ENCODE results near the gene SUPV3L1. TPM values are rescaled to one million over a fixed set of nuclear protein-coding genes. Genes with fewer than 3 reads are reported as not detected.
A peak's percentile ranks its signal among the peaks of the same experiment; 100 is the strongest.

Gene SUPV3L1
- polyA plus RNA-seq, 1 donor from 2014 or later = 33.3 TPM

GRCh38 chr10:69220507-69220906 is 40.5 kb downstream of the SUPV3L1 start:
- no peaks in the 10 kb centered on the region for H3K36me3 ChIP-seq (ENCODE audit: insufficient read depth, low read length)
- H4K20me1 ChIP-seq (ENCODE audit: insufficient read depth) = no peaks in the 10 kb centered on the region
- no peaks in the 10 kb centered on the region for H3K9me3 ChIP-seq (ENCODE audit: low read length)
- H3K27me3 ChIP-seq (ENCODE audit: insufficient read depth, low read depth, low read length) = no peaks in the 10 kb centered on the region
- no peak for TF ChIP-seq EZH2 (IDR thresholded peaks at IDR 0.05; ENCODE audit: borderline replicate concordance, insufficient read depth, low read length, poor library complexity, severe bottlenecking)
- TF ChIP-seq, protein P1, sequence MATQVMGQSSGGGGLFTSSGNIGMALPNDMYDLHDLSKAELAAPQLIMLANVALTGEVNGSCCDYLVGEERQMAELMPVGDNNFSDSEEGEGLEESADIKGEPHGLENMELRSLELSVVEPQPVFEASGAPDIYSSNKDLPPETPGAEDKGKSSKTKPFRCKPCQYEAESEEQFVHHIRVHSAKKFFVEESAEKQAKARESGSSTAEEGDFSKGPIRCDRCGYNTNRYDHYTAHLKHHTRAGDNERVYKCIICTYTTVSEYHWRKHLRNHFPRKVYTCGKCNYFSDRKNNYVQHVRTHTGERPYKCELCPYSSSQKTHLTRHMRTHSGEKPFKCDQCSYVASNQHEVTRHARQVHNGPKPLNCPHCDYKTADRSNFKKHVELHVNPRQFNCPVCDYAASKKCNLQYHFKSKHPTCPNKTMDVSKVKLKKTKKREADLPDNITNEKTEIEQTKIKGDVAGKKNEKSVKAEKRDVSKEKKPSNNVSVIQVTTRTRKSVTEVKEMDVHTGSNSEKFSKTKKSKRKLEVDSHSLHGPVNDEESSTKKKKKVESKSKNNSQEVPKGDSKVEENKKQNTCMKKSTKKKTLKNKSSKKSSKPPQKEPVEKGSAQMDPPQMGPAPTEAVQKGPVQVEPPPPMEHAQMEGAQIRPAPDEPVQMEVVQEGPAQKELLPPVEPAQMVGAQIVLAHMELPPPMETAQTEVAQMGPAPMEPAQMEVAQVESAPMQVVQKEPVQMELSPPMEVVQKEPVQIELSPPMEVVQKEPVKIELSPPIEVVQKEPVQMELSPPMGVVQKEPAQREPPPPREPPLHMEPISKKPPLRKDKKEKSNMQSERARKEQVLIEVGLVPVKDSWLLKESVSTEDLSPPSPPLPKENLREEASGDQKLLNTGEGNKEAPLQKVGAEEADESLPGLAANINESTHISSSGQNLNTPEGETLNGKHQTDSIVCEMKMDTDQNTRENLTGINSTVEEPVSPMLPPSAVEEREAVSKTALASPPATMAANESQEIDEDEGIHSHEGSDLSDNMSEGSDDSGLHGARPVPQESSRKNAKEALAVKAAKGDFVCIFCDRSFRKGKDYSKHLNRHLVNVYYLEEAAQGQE (IDR thresholded peaks at IDR 0.05; ENCODE audit: borderline replicate concordance) = no peak
- no peak for TF ChIP-seq EP300 (conservative IDR thresholded peaks at IDR 0.05; ENCODE audit: poor library complexity, severe bottlenecking)
- TF ChIP-seq RAD21 (conservative IDR thresholded peaks at IDR 0.05) = no peak
- TF ChIP-seq CTCF (IDR thresholded peaks at IDR 0.05; ENCODE audit: poor library complexity, severe bottlenecking) = no peak
- no peak for TF ChIP-seq MXI1 (conservative IDR thresholded peaks at IDR 0.05; ENCODE audit: poor library complexity, severe bottlenecking)
- no peak for TF ChIP-seq POLR2AphosphoS5 (IDR thresholded peaks at IDR 0.05)
- no peak for TF ChIP-seq SMC3 (conservative IDR thresholded peaks at IDR 0.05; ENCODE audit: poor library complexity)
- TF ChIP-seq TAF1 (IDR thresholded peaks at IDR 0.05; ENCODE audit: low read depth) = no peak
- H3K27ac ChIP-seq (ENCODE audit: low read length) = no peak overlapping the region
- no peak overlapping the region for H3K9ac ChIP-seq (ENCODE audit: low read length)
- no peak overlapping the region for H3K4me3 ChIP-seq (ENCODE audit: low read length)
- no peak overlapping the region for H3K4me2 ChIP-seq (ENCODE audit: low read length)
- no peak overlapping the region for H2AFZ ChIP-seq (ENCODE audit: low read depth, low read length)
- no peaks in the 10 kb centered on the region for H3K9me2 ChIP-seq (ENCODE audit: insufficient read depth, low read length)
- H3F3A ChIP-seq (ENCODE audit: insufficient read depth, low read length, poor library complexity, severe bottlenecking) = no peaks in the 10 kb centered on the region
- H3K79me2 ChIP-seq (replicated peaks; ENCODE audit: insufficient read depth, low read length) = no peaks in the 10 kb centered on the region

DNA sequence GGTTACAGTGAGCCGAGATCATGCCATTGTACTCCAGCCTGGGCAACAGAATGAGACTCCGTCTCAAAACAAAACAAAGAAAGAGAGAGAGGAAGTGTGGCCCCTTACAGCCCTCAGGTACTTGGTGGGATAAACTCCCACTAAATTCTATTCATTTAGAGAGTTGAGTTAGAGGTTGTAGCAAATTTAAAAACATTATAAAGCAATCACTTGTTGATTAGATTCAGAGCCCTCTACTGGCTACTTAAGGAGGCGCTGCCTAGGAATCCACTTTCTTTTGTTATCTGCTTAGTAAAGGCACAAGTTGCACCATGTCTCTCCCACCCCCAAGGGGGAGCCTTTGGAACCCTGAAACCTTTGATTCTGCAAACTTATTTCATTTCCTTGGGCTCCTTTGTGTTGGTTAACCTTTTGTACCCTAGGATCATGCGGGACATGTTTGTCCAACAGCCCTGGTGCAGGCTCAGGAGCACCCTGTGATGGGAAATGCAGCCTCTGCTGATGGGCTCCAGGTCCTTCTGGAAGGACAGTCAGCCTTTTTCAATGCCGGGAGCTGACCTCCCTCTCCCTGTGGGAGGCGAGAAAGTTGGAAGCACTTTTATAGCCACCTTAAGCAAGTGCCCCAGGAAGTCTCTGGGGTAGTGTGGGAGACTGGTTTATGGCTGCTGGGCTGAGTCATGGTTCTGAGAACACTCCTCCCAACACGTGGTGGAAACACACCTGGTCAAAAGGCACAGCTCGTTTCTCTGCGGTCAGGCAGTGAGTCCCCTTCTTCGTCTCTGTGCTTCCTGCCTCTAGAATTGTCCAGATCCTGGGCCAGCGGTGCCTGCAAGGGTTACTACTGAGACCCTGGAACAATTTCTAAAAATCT is 42.4 kb downstream of the SUPV3L1 start:
- no peaks in the 10 kb centered on the region for H3K9me3 ChIP-seq (ENCODE audit: low read length)
- H3K9ac ChIP-seq (ENCODE audit: low read length) = no peak overlapping the region
- H3K4me3 ChIP-seq (ENCODE audit: low read length) = no peak overlapping the region
- H3K79me2 ChIP-seq (replicated peaks; ENCODE audit: insufficient read depth, low read length) = no peaks in the 10 kb centered on the region
- H3F3A ChIP-seq (ENCODE audit: insufficient read depth, low read length, poor library complexity, severe bottlenecking) = no peaks in the 10 kb centered on the region
- no peak overlapping the region for H2AFZ ChIP-seq (ENCODE audit: low read depth, low read length)
- no peaks in the 10 kb centered on the region for H3K36me3 ChIP-seq (ENCODE audit: insufficient read depth, low read length)
- H3K9me2 ChIP-seq (ENCODE audit: insufficient read depth, low read length) = no peaks in the 10 kb centered on the region
- no peaks in the 10 kb centered on the region for H4K20me1 ChIP-seq (ENCODE audit: insufficient read depth)
- peak; percentile 16 for TF ChIP-seq RAD21 (conservative IDR thresholded peaks at IDR 0.05)
- no peak for TF ChIP-seq POLR2AphosphoS5 (IDR thresholded peaks at IDR 0.05)
- TF ChIP-seq TAF1 (IDR thresholded peaks at IDR 0.05; ENCODE audit: low read depth) = no peak
- TF ChIP-seq, protein P1 (IDR thresholded peaks at IDR 0.05; ENCODE audit: borderline replicate concordance) = no peak
- TF ChIP-seq SMC3 (conservative IDR thresholded peaks at IDR 0.05; ENCODE audit: poor library complexity) = peak; percentile 27
- TF ChIP-seq CTCF (IDR thresholded peaks at IDR 0.05; ENCODE audit: poor library complexity, severe bottlenecking) = peak; percentile 67
- no peak for TF ChIP-seq EP300 (conservative IDR thresholded peaks at IDR 0.05; ENCODE audit: poor library complexity, severe bottlenecking)
- no peak for TF ChIP-seq MXI1 (conservative IDR thresholded peaks at IDR 0.05; ENCODE audit: poor library complexity, severe bottlenecking)
- no peak for TF ChIP-seq EZH2 (IDR thresholded peaks at IDR 0.05; ENCODE audit: borderline replicate concordance, insufficient read depth, low read length, poor library complexity, severe bottlenecking)
- H3K27ac ChIP-seq (ENCODE audit: low read length) = no peak overlapping the region
- H3K4me2 ChIP-seq (ENCODE audit: low read length) = no peak overlapping the region
- H3K27me3 ChIP-seq (ENCODE audit: insufficient read depth, low read depth, low read length) = no peaks in the 10 kb centered on the region
